B cell (primary cell): ENCODE measurements around the gene KIF26B.

Experiments used
- CTCF ChIP-seq: fragments of 200-600 bp; IDR thresholded peaks from one replicate; pipeline ENCODE4 v1.8.0; 2022; ENCODE audit warnings: antibody characterized with exemption, mild to moderate bottlenecking
- EZH2 ChIP-seq: IDR thresholded peaks from 2 replicates; pipeline ENCODE4 v1.6.1; 2012; ENCODE audit warnings: borderline replicate concordance, low read depth, mild to moderate bottlenecking, moderate library complexity, low read length; ENCODE audit not compliant: insufficient read depth, poor library complexity, severe bottlenecking

- no peak for TF ChIP-seq CTCF
- TF ChIP-seq EZH2 = no peak
These were observed 93.5 kb downstream of the KIF26B start for GRCh38 chr1:245248231-245248731.
